Ectodermal cell (in vitro differentiated cells): Measurements from ENCODE around the gene OR2A25. TPM values are rescaled to one million over a fixed set of nuclear protein-coding genes. Genes with fewer than 3 reads are reported as not detected.

ENCODE experiments used
- H3K27ac ChIP-seq: 2 replicates; pipeline ENCODE4 v1.7.0; 2013; ENCODE audit warnings: mild to moderate bottlenecking, low read depth, low read length; ENCODE audit not compliant: insufficient read depth, poor library complexity, severe bottlenecking
- H3K27me3 ChIP-seq: 2 replicates; pipeline ENCODE4 v1.7.0; 2013; ENCODE audit warnings: mild to moderate bottlenecking, low read length; ENCODE audit not compliant: insufficient read depth, control insufficient read depth, poor library complexity, severe bottlenecking
- H3K36me3 ChIP-seq: one replicate; pipeline ENCODE4 v1.7.0; 2013; ENCODE audit warnings: low read length; ENCODE audit not compliant: control insufficient read depth, insufficient read depth
- H3K4me1 ChIP-seq: one replicate; pipeline ENCODE4 v1.7.0; 2013; ENCODE audit warnings: low read length; ENCODE audit not compliant: control insufficient read depth, insufficient read depth
- H3K4me3 ChIP-seq: 2 replicates; pipeline ENCODE4 v1.7.0; 2013; ENCODE audit warnings: low read depth, low read length, control low read depth; ENCODE audit not compliant: insufficient read depth
- H3K9me3 ChIP-seq: 2 replicates; pipeline ENCODE4 v1.7.0; 2013; ENCODE audit warnings: mild to moderate bottlenecking, low read length, moderate library complexity; ENCODE audit not compliant: control insufficient read depth
- WGBS, 2 experiments: methylation state at CpG; one replicate each; pipeline ENCODE4 v1.1.7; 2013; ENCODE audit warnings: missing lambda C conversion rate in 2 of 2; 5-methylcytosine and 5-hydroxymethylcytosine counted together
- polyA plus RNA-seq, 4 experiments: library from polyadenylated mRNA; stranded (reverse); fragments of 50-300 nt; gene quantifications; one replicate each; pipeline ENCODE4 v1.2.3, GENCODE V29; 2013

OR2A25 gene
- polyA plus RNA-seq (2013, experiment 1 of 4): not detected
- polyA plus RNA-seq (2013, experiment 2 of 4): not detected
- not detected for polyA plus RNA-seq (2013, experiment 3 of 4)
- polyA plus RNA-seq (2013, experiment 4 of 4): not detected

- no peaks in the 10 kb centered on the region for H3K9me3 ChIP-seq
- no peak within 1 kb of the TSS for H3K4me3 ChIP-seq
- no peaks in the 10 kb centered on the region for H3K4me1 ChIP-seq
- H3K27me3 ChIP-seq: no peaks in the 10 kb centered on the region
- 91 to 96% methylated on average over 1 of the region's 1 CpG for WGBS, 2 experiments
- no peak within 1 kb of the TSS for H3K27ac ChIP-seq
- H3K36me3 ChIP-seq: no peaks in the 10 kb centered on the region
Observed at GRCh38 chr7:144069511-144069910, at the start of gene OR2A25. TSS of gene OR2A25 (plus strand) at chr7:144069811. CDS start at chr7:144074220, 4,409 bp downstream.

- H3K4me3 ChIP-seq: no peak overlapping the region
- no peaks in the 10 kb centered on the region for H3K4me1 ChIP-seq
- 73 to 82% methylated on average over 3 of the region's 3 CpGs for WGBS, 2 experiments
- no peaks in the 10 kb centered on the region for H3K27me3 ChIP-seq
- no peak overlapping the region for H3K27ac ChIP-seq
- no peaks in the 10 kb centered on the region for H3K36me3 ChIP-seq
- H3K9me3 ChIP-seq: no peaks in the 10 kb centered on the region
Observed at GRCh38 chr7:144020340-144020739, 49.3 kb upstream of the OR2A25 start.

DNA sequence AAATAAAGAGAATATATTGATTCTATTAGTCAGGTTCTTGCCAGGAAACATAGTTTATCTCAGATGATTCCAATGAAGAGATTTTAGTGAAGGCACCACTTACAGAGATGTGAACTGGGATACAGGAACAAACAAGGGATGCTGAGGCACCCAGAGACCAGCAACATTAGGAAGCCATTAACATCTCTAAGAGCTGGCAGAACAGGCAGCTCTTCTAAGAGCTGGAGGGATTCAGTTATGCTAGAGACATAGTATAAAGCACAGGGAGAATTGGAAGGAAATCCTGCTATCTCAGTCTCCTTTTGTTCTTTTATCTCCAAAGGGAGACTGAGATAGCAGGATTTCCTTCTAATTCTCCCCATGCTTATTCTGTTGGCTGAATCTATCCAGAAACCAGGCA, 47.4 kb upstream of the OR2A25 start:
- no peaks in the 10 kb centered on the region for H3K9me3 ChIP-seq
- no peaks in the 10 kb centered on the region for H3K4me1 ChIP-seq
- no peaks in the 10 kb centered on the region for H3K27me3 ChIP-seq
- H3K4me3 ChIP-seq: no peak overlapping the region
- no peaks in the 10 kb centered on the region for H3K36me3 ChIP-seq
- H3K27ac ChIP-seq: no peak overlapping the region

- 94% methylated on average over 3 of the region's 4 CpGs; no CpG with 5 or more reads in 1 of the 2 experiments for WGBS, 2 experiments
- Histone ChIP-seq H3K9me3 (no peaks in the 10 kb centered on the region), H3K36me3 (no peaks in the 10 kb centered on the region), H3K4me1 (no peaks in the 10 kb centered on the region), H3K27ac (no peak overlapping the region), H3K4me3 (no peak overlapping the region), H3K27me3 (no peaks in the 10 kb centered on the region)
Observed at GRCh38 chr7:144023171-144023827, 46.3 kb upstream of the OR2A25 start.

DNA sequence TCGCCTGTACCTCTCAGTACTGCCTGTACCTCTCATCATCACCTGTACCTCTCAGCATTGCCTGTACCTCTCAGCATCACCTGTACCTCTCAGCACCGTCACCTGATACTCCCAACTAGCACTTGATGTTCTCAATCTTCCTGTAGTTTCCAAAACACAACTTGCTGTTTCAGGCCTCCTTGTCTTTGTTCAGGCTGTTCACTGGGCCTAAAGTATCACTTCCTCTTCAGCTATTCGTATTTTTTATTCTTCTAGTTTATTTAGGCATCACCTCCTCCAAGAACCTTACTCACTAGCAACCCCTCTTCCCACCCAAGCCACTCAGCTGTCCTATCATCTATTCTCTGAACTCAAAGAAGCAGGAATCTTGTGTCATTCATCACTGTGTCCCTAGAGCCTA, 45.4 kb upstream of the OR2A25 start:
- no peaks in the 10 kb centered on the region for H3K4me1 ChIP-seq
- H3K36me3 ChIP-seq: no peaks in the 10 kb centered on the region
- H3K9me3 ChIP-seq: no peaks in the 10 kb centered on the region
- H3K27me3 ChIP-seq: no peaks in the 10 kb centered on the region
- no peak overlapping the region for H3K27ac ChIP-seq
- WGBS, 2 experiments: 92 to 93% methylated on average over 3 of the region's 3 CpGs
- no peak overlapping the region for H3K4me3 ChIP-seq

DNA sequence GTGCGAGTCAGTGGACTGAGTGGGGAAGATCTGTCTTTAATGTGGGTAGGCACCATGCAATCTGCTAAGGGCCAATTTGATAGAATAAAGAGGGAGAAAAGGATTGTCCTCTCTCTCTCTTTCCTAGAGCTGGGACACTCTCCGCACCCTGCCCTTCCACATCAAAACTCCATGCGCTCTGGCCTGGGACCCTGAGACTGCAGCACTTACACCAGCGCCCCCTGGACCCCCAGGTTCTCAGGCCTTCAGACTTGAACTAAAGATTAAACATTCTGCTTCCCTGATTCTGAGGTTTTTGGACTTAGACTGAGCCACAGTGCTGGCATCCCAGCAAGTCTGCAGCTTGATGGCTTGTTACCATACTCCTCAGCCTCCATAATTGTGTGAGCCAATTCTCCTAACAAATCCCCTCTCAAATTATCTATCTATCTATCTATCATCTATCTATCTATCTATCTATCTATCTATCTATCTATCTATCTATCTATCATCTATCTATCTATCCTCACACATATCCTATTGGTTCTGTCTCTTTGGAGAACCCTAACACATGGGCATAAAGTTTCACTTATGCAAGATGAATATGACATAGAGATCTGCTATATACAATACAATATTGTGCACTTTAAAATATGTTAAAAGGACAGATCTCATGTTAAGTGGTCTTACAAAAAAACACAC, 43.3 kb upstream of the OR2A25 start:
- no peak overlapping the region for H3K27ac ChIP-seq
- no peak overlapping the region for H3K4me3 ChIP-seq
- no peaks in the 10 kb centered on the region for H3K36me3 ChIP-seq
- H3K9me3 ChIP-seq: no peaks in the 10 kb centered on the region
- no peaks in the 10 kb centered on the region for H3K4me1 ChIP-seq
- no peaks in the 10 kb centered on the region for H3K27me3 ChIP-seq
- WGBS, 2 experiments: 77 to 79% methylated on average over 4 of the region's 4 CpGs

DNA sequence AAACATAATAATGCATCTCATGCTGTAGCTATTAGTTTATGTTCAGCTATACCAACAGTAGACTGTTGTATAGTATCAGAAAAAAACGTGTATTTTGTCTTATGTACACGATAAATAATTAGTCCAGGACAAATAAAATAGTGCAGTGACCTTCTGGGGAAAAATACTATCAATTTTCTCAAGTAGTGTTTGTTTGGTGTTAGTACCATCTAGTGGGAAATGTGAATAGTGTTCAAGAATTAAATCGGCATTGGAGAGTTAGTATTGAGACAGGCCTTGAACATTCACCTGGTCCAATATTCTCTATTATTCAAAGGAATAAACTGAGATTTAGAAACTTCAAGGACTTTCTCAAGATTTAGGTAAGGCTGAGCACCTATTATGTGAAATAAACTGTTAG, 42.5 kb upstream of the OR2A25 start:
- Histone ChIP-seq H3K9me3 (no peaks in the 10 kb centered on the region), H3K27me3 (no peaks in the 10 kb centered on the region), H3K27ac (no peak overlapping the region), H3K4me1 (no peaks in the 10 kb centered on the region), H3K4me3 (no peak overlapping the region), H3K36me3 (no peaks in the 10 kb centered on the region)
- WGBS, 2 experiments: 31 to 66% methylated on average over 2 to 3 of the region's 3 CpGs

- H3K9me3 ChIP-seq: no peaks in the 10 kb centered on the region
- no peak overlapping the region for H3K4me3 ChIP-seq
- no peaks in the 10 kb centered on the region for H3K27me3 ChIP-seq
- H3K36me3 ChIP-seq: no peaks in the 10 kb centered on the region
- no peaks in the 10 kb centered on the region for H3K4me1 ChIP-seq
- 75 to 85% methylated on average over 1 of the region's 1 CpG for WGBS, 2 experiments
- no peak overlapping the region for H3K27ac ChIP-seq
Observed at GRCh38 chr7:144027974-144028373, 41.6 kb upstream of the OR2A25 start.

DNA sequence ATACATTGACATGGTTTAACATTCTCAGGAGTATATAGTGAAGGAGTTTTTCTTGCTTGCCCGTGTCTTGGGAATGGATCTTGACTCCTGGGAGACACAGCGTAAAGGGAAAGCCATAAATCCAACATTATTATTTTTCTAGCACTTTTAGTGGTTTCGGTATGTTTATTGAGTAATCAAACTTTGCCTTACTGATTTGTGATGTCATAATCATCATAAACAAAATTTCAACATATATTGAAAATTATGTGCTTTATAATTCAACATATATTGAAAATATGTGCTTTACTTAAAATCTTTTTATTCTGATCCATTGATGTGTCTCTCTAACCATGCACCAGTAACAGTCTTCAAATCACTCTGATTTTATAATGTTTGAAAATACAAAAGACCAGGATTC, 41.1 kb upstream of the OR2A25 start:
- Histone ChIP-seq H3K4me3 (no peak overlapping the region), H3K9me3 (no peaks in the 10 kb centered on the region), H3K27ac (no peak overlapping the region), H3K4me1 (no peaks in the 10 kb centered on the region), H3K27me3 (no peaks in the 10 kb centered on the region), H3K36me3 (no peaks in the 10 kb centered on the region)
- 100% methylated on average over 1 of the region's 3 CpGs; no CpG with 5 or more reads in 1 of the 2 experiments for WGBS, 2 experiments

DNA sequence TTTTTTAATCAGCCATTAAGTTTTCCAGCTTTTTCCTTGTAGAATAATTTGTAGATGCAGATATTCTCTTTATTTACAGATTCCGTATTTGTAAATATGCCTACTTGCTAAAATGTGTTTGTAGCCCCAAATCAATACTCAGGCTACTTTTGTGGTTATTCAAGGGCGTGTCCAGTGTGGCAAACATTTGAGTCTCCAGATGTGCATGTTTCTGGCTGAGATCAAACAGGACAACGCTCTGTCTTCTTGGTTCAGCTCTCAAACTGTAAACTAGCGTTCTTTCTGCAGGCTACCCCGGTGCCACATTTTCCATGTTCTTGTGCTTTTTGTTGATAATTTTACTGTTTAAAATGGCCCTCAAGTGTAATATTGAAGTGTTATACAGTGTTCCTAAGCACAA, 37.1 kb upstream of the OR2A25 start:
- WGBS, 2 experiments: 87 to 89% methylated on average over 4 to 5 of the region's 5 CpGs
- Histone ChIP-seq H3K4me3 (no peak overlapping the region), H3K27ac (no peak overlapping the region), H3K9me3 (no peaks in the 10 kb centered on the region), H3K4me1 (no peaks in the 10 kb centered on the region), H3K27me3 (no peaks in the 10 kb centered on the region), H3K36me3 (no peaks in the 10 kb centered on the region)
